HG03378 (cell line): ENCODE data around the gene TUT1.

Experiments used
- ATAC-seq: cut with Tn5 transposase; IDR thresholded peaks from one replicate; pipeline ENCODE4 v1.9.1; 2021; ENCODE audit warnings: mild to moderate bottlenecking, moderate library complexity; ENCODE audit not compliant: unreplicated experiment

TUT1 gene

GRCh38 chr11:62542750-62543567 lies 48.4 kb downstream of the TUT1 start:
- no peak for ATAC-seq

- no peak for ATAC-seq
Measured at GRCh38 chr11:62542111-62542745, 49.1 kb downstream of the TUT1 start.

DNA sequence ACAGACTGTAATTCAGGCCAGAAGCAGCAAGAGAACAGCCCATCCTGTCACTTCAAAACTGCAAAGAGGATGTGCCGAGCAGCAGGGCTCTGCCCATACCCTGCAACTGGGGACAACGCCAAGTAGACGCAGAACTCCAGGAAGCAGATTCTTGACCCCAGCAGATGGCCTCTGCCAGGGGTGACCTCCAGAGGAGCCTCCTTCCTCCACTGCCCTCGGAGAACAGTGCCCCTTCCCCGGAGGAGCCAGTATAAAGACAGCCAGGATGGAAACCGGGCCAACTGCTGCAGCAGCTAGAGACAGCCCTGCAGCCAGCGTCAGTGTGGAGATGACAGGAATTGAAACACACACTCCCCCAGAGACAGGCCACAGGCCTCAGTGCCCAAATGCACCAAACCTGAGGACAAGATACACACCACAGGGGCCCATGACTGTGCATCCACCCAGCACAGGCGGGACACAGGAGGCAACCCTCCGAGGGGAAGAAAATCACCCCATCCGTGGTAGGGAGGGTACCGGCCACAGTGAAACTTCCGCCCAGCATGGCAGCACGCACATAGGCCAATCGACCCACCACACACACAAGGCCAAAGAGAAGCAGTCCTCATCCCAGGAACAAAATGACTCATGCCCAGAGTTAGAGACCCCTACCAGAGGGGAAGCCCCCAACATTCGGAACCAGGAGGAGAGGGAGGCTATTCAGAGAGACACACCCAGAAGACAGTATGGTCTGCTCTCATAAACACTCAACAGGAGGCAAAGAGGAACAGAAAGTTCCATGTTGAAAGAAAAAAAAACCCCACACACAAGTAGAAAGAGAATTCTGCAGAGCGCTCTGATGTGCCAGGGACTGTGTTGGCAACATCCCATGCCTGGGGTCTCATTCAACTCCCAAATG lies 50.3 kb downstream of the TUT1 start:
- ATAC-seq, result no peak

DNA sequence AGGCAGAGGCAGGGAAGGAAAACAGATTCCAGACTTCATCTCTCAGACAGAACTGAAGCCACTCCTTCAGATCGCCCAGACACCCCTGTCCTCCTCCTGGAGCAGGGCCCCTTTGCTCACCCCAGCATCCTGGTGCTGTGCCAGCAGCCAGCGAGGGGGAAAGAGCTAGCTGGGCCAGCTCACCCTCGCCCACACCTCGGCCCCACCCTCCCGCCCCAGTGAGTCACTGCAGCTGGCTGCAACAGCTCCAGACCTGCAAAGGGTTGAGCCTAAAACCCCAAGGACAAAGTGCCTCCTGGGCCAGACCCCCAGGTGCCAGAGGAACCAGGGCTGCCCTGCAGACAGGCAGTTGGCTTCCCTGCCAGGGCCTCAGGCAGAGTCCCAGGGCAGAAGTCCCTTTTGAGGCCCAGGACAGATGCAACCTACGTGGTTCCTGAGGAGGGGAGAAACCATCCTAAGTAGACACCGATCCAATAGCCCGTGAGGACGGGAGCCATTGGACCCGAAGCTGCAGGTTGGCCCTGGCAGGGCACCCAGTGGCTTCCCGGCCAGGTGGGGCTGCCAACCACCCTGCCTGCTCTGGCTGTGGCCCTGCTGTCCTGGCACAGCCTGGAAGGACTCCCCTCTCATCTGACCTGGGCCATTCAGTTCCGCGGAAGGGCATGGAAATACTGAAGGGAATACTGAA lies 51.9 kb downstream of the TUT1 start:
- ATAC-seq, result no peak

DNA sequence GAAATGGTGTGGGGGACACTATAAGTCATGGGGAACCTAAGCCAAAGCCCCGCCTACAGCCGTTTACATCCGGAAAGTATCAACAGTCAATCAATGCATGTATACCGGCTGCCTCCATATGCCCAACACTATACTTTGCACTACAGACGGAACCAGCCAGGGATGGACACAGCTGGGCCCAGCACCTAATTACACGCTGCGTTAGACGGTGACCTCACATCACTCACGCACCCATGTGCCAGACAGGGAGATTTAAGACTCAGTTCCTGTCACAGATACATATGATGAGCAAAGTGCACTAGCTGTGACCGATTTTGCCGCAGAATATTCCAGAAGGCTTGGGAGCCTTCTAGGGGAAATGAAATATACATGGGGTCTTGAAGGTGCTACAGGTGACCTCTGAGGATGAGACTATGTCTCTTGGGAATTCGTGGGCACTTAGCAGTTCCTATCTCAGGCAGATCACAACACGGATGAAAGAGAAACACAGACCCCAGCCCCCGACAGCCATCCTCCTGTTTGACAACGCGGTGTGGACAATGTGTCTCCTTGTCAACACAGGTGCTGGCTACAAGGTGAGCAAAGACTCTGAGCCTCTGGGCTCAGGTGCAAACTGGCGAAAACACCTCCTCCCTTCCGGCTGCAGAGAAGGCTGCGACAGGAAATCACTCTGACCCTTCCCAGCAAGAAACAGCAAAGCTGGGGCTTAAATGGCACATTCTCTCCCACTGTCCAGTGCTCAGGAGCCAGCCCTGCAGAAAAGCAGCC lies 52.7 kb downstream of the TUT1 start:
- no peak for ATAC-seq

DNA sequence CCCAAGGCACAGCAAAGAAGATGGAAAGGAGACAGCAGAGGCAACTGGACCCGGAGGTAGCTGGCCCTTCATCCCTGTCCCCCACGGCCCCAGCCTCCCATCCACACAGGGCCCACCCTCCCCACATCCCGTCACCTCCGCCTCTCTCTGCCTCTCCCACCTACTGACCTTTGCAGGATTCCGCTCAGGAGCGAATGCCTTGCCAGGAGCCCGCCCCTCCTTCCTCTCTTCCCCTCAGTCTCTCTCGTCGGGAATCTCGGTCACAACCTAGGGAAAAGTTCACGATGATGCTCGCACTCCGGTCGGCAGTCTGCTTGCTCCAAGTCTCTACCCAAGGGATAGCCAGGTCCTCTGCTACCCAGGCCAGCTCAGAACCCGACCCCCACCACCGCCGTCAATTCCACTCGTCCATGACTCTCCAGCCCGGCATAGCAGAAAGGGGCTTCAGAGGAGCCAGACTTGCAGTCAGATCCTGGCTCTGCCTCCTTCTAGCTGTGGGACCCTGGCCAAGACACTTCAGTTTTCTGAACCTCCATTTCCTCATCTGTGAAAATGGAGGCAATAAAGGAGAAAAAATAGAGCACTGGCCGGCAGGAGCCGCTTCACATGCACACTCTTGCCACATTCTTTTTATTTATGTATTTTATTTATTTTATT lies 54.9 kb downstream of the TUT1 start:
- ATAC-seq, result no peak

DNA sequence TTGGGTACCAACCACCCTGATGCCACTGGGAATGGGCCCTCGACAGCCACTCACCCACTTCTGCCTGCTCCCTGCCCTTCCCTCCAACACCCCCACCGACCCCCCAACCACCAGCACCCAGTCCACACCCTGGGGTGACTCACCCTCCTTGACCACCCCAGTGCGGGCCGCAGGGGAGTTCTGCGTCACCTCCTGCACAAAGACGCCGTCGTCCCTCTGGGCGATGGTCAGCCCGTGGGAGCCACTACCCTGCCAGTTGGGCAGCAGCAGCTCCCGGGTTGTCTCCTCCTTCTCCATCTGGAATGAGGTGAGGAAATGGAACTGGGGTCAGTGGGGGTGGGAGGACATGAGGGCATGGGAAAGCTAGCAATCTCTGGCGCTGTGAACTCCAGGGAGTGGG lies 55.5 kb downstream of the TUT1 start:
- no peak for ATAC-seq

DNA sequence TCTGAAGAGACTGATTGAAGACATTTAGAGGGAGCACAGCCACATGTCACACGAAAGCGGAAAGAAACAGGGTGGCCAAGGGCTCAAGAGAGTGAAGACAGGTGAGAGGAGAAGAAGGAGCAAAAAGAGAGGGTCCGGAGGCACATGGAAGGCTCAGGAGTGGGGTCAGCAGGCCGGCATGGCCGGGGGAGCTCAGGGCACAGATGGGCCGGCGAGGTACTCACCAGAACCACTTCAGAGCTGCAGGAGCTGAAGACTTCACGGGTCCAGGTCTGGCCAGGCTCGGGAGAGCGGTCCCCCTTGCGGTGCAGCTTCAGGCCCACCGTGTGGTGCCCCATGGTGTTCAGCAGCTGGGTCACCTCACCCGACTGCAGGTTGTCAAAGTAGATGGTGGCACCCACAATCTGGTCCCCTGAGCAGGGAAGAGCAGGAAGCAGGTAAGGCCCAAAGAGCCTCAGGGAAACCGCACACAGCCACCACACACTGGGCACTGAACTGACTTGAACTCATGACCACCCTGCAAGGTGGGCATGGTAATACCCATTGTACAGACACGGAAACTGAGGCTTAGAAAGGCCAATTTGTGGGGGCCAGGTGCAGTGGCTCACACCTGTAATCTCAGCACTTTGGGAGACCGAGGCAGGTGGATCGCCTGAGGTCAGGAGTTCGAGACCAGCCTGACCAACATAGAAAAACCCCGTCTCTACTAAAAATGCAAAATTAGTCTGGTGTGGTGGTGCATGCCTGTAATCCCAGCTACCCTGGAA lies 56.4 kb downstream of the TUT1 start:
- ATAC-seq, result no peak

DNA sequence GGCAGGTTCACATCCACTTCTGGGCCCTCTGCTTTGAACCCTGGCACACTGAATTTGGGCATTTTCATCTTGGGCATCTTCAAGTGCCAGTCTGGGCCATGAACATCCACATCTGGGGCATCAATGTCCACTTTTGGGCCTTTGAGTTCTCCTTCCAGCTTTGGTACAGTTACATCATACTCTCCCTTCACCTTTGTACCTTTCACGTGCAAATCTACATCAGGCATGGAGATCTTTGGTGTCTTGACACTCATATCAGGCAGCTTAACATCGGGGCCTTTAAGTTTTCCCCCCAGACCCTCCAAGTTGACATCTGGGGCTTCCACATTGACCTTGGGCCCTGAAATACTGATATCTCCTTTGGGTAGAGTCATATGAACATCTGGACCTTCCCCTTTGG lies 59.2 kb downstream of the TUT1 start:
- ATAC-seq, result no peak
